HG03280 (cell line): Measurements from ENCODE around the gene BNIP2.
"Not testable (repeated sequence)": the region's sequence is repeated elsewhere in the genome, so short reads cannot be mapped to it uniquely, and the experiment has no call there.

Experiments used
- ATAC-seq: cut with Tn5 transposase; IDR thresholded peaks from one replicate; pipeline ENCODE4 v1.9.1; 2021; ENCODE audit warnings: mild to moderate bottlenecking, moderate library complexity; ENCODE audit not compliant: unreplicated experiment

The BNIP2 gene, protein sequence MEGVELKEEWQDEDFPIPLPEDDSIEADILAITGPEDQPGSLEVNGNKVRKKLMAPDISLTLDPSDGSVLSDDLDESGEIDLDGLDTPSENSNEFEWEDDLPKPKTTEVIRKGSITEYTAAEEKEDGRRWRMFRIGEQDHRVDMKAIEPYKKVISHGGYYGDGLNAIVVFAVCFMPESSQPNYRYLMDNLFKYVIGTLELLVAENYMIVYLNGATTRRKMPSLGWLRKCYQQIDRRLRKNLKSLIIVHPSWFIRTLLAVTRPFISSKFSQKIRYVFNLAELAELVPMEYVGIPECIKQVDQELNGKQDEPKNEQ

DNA sequence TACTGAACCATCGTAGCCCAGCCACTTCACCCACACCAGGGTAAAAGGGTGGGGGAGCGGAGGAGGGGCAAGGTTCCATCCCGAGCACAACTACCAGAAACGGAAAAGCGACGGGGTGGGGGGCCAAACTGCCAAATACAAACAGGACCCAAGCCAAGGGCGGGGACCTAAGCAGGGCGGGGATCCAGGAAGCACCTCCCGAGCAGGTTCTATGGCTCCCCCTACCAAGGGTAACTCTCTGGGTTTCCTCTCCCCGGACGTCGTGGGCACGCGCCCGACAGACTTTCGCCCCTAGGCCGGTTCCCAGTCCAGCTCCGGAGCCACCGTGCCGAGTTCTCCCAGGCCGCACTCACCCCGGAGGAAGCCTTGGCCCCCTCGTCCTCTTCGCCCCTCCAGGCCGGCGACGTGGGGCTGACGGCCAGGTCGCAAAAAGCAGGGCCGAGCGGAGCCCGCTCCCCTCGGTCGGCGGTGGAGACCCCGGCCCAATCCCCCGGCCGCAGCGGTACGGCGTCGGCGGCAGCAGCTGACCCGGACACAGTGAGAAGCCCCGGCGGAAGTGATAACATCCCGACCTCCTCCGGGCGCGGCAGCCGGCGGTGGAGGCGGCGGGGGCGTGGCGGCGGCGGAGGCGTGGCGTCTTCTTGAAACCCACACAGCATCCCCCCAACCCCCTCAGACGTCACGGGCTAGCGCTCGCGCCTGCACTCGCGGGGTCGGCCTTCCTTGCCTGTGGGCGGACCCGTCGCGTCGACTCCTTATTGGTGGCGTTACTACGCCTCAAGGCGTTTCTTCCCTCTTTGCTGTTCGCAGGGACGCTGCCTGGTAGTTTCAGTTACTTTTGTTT is at the start of gene BNIP2:
BNIP2 (minus strand) TSS at position 539 of the 844 bp plus-strand sequence. CDS start 6,863 bp downstream, outside the sequence.
- ATAC-seq: peak; percentile 82

DNA sequence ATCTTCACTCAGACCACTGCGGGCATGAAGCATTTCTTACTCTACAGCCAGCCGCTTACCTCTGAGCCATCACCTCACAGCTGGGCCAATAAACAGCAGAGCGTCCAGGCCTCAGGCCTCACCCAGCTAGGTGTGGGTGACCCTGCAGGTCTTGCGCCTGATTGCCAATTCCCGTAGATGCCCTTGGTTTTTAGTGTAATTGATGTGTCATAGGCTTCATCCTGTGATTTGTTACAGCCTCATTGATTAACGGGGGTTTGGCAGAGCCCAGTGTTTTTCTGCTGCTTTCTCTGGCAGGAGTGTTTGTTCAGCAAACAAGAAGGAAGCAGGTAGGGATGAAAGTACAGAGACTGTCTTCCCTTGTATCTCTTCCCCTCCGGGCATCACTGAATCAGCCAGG is 49.6 kb upstream of the BNIP2 start:
- ATAC-seq: no peak

- no peak for ATAC-seq
These were observed 47.1 kb upstream of the BNIP2 start for GRCh38 chr15:59736181-59736580.

DNA sequence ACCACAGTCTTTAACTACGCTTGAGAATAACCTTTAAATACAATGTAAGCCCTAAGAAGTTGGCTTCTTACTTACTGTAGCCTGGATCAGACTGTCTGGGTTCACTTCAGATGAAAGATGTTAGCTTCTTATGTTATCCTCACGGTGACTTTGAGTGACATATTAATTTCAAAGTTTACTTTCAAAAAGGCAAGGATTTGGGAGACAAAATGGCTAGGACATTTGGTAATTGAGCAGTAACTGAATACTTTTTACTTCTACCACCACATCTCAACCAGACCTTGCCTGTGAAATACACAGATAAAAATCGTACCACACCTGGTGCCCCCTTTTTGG is 36.0 kb upstream of the BNIP2 start:
- ATAC-seq: no peak

GRCh38 chr15:59723687-59724346 is 34.7 kb upstream of the BNIP2 start:
- no peak for ATAC-seq

- ATAC-seq: no peak
These were observed 33.4 kb upstream of the BNIP2 start for GRCh38 chr15:59722476-59722875.

DNA sequence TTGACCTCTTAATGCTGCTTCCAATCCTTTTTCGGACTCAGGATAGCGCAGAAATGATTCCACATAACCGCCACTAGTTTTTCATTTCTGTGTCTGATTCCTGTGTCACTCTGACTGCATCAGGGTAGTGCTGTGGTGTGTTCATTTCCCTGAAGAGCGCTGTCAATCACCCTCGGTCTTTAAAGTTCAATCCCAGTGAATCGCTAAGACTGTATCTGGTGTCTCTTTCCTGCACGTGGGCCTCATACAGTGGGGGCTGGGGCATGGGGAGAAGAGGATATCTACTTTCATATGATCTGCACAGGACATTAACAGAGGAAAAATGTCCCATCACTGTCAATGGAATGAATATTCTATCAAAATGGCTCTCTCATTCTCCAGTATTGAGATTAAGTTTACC is 32.9 kb upstream of the BNIP2 start:
- no peak for ATAC-seq

DNA sequence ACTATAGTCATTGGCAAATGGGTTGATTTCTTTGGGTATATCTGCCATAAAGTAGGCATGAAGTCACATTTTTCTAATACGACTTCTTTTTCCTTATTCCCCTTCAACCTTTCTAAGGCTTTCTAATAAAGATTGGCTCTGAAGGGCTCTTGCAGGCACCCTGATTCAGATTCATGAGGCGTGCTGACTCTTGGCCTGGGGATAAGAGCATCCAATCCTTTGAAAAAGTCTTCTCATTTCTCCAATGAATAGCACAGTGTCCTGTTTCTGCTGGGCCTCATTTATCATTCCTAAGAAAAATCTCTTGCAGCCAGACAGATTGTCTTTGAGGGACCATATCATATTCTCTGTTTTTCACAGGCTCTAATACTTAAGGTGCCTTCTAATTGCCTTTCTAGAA is 32.3 kb upstream of the BNIP2 start:
- no peak for ATAC-seq

- ATAC-seq: no peak
These were observed 24.1 kb upstream of the BNIP2 start for GRCh38 chr15:59713177-59713576.

DNA sequence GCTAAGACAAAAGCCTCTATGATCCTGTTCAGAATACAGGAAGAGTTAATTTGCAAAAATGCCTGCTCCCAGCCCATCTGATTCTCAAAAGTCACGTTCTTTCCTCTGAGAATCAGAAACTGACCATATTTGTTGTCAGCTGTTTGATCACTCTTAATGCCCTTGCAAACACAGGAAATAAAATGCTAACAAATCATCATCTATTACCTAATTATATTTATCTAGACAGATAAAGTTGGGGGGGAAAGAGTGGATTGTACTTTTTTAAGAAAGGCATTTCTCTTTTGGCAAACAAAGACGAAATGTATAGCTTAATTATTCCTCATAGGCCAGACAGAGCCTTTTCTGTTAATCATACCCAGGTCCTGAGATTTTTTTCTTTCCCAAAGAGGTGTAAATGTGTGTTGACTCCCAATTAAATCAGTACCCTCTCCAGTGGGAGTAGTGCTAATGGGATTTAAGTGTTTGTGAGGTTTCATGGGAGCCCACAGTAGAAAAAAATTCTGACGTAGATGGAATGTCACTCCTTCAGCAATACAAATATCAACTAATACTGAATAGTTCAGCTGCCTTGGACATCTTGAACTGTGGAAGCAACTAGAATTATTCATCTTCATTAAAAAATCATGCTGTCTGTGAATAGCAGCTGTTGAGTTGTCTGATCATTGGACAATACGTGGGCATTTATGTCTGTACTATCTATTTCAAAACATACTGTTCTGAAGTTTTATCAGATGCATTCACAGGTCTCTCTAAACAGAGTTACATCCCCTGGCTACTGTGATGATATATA is 22.5 kb upstream of the BNIP2 start:
- ATAC-seq: no peak

DNA sequence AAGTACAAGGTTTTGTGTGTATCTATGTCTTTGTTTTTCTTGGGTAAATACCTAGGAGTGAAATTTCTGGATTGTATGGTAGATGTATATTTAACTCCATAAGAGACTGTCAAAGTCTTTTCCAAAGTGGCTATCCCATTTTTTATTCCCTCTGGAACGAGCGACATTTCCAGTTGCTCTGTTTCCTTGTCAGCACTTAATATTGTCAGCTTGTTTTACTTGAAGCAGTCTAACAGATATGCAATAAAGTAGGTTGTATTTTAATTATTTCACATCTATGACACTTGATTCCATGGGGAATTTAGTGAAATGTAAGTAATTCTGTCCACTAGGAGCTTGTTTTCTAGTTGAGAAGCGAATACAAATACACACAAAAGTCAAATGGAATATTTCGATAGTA is 18.5 kb upstream of the BNIP2 start:
- ATAC-seq: no peak

DNA sequence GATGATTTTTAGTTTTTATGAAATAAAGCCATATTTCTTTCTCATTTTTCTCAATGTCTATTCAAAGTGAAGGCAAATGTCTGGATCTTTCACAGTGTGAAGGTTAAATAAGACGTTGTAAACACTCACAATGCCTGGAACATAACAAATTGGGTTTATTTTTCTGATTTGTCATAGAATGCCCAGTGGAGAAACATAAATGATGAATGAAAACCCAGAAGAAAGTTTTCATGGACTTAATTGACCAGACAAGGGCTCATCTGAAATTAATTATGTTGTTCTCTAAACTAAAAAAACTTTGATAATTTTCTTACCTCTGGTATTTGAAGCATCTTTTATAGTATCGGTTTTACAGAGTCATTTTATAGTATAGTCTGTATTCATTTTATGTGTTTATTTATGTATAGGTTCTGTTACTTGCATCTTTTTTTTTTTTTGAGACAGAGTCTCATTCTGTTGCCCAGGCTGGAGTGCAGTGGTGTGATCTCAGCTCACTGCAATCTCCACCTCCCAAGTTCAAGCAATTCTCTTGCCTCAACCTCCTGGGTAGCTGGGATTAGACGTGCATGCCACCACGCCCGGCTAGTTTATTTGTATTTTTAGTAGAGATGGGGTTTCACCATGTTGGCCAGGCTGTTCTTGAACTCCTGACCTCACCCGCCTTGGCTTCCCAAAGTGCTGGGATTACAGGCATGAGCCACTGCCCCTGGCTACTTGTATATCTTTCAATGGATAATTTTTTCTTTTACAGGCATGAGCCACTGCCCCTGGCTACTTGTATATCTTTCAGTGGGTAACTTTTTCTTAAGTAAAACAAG is 15.1 kb upstream of the BNIP2 start:
- no peak for ATAC-seq

GRCh38 chr15:59702351-59702750 is 13.2 kb upstream of the BNIP2 start:
- no peak for ATAC-seq

DNA sequence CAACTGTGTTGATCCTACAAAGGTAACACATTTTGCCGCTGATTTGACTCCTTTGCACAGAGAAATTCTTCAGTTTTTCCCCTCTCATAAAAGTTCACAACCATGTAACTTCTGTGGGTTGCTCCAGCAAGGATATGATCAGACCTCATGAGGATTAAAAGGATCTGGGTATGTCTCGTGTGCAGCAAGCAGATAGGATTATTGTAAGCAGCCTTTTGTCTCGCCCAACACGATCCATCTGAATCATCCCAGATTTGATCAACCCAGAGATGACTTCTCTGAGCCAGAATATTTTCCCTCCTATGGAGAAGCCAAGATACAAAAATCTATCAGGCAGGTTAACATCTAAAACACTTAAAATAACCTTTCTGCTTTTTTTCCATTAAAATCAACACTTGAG is 12.8 kb upstream of the BNIP2 start:
- ATAC-seq: no peak

DNA sequence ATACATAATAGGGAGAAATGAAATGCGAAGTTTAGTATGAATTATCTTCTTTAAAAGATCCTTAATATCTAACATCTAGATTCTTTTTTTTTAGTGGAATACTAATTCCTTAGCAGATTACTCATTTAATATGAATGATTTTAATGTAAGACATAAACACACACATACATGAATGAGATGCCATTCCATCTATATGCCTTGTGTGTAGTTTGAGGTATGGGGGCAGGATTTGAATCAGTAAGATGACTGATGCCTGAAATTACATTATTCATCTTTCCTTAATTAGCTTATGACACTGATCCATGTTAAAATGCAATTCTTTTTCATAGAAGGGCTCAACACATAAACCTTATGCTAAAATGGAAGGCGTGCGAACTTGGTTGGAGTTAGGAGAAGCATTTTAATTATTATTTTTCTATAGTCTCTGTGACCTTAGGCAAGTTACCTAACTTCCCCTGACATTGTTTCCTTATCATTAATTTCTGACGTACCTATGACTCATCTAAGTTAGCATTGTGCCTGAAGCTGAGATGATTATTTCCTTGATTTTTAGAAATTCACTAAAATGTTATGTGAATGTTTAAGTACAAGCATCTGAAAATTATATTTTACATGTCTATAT is 10.8 kb upstream of the BNIP2 start:
- ATAC-seq: no peak

GRCh38 chr15:59698065-59698464 is 8.9 kb upstream of the BNIP2 start:
- not testable (repeated sequence) for ATAC-seq

- no peak for ATAC-seq
These were observed 7.2 kb upstream of the BNIP2 start for GRCh38 chr15:59696332-59696731.

GRCh38 chr15:59694779-59695178 is 5.7 kb upstream of the BNIP2 start:
- no peak for ATAC-seq

DNA sequence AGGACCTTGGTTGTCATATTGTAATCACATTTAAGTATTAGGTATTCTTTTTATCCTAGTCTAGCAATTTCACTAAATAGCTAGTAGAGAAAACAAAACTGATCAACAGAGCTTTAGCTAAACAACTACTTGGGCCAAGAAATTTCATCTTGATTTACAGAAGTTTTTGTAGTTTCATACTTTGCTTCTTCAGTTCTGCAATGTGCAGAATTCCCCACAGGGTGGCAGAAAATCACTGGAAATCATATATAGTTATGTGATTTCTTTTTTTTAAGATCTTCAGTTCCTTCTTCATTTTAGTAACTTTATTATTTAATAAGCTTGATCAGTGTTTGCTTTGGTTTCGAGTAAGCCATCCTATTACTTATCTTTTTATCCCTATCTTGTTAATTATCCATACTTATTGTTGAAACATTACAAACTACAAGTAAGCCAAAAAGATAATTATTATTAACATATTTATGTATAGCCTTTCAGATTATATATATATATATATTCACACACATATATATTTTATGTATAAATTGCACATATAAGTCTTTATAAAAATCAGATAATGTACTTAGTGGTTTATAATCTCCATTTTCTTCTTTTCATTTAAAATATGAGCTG is 2.2 kb upstream of the BNIP2 start:
- no peak for ATAC-seq
